22Rv1 (cell line): Measurements from ENCODE around the gene CHRDL2.

ENCODE experiments used
- CTCF ChIP-seq: fragments of 450-650 bp; IDR thresholded peaks from 2 replicates; pipeline ENCODE4 v1.5.1; 2017; ENCODE audit warnings: mild to moderate bottlenecking
- ZFX ChIP-seq: fragments of 450-650 bp; IDR thresholded peaks from 2 replicates; pipeline ENCODE4 v1.6.1; 2017; ENCODE audit warnings: antibody characterized with exemption, borderline replicate concordance

- TF ChIP-seq CTCF = no peak
- no peak for TF ChIP-seq ZFX
Measured at GRCh38 chr11:74771139-74771538, 39.9 kb upstream of the CHRDL2 start.
